HEK293 (cell line): ENCODE data around the gene SPRED2.

ENCODE experiments used
- CTCF ChIA-PET: fragments of 350-600 bp; formaldehyde crosslinking; extraction: SDS; loops from one replicate; lab custom pipeline; 2021; ENCODE audit warnings: antibody characterized with exemption; lab: Yijun Ruan, JAX
- POLR2A ChIA-PET: fragments of 300-600 bp; formaldehyde crosslinking; extraction: SDS; loops from one replicate; lab custom pipeline; 2020; ENCODE audit warnings: antibody characterized with exemption, inconsistent platforms; lab: Yijun Ruan, JAX
- H3K27ac ChIP-seq: fragments of 200-500 bp; sonication (Bioruptor generic); 2 replicates; pipeline ENCODE4 v1.5.1; 2014; ENCODE audit warnings: low read depth, low read length, control low read depth, inconsistent platforms; ENCODE audit errors: extremely low read depth
- H3K36me3 ChIP-seq, 2 experiments: fragments of 200-500 bp in 1 of 2; sonication (Bioruptor generic) in 1 of 2; 1 replicate in 1 of 2; 2 replicates in 1 of 2; pipeline ENCODE4 v1.5.1; 2014 to 2017; ENCODE audit warnings: inconsistent platforms in 2 of 2, low read length in 2 of 2; ENCODE audit not compliant: control insufficient read depth in 2 of 2, insufficient read depth in 1 of 2
- H3K4me1 ChIP-seq: fragments of 200-500 bp; sonication (Bioruptor generic); 2 replicates; pipeline ENCODE4 v1.5.1; 2014; ENCODE audit warnings: mild to moderate bottlenecking, low read length, inconsistent platforms; ENCODE audit not compliant: control insufficient read depth, insufficient read depth
- H3K4me3 ChIP-seq: 2 replicates; pipeline ENCODE4 v1.5.1; 2011; ENCODE audit warnings: low read depth, mild to moderate bottlenecking, control low read depth, low read length, moderate library complexity
- H3K9me3 ChIP-seq: fragments of 200-500 bp; sonication (Bioruptor generic); 2 replicates; pipeline ENCODE4 v1.5.1; 2014; ENCODE audit warnings: low read depth, low read length, inconsistent platforms; ENCODE audit not compliant: control insufficient read depth, insufficient read depth
- KLF7 ChIP-seq: fragments of 450-650 bp; formaldehyde crosslinking; IDR thresholded peaks from 2 replicates; pipeline ENCODE4 v1.5.1; 2016; ENCODE audit warnings: missing biosample characterization, missing genetic modification characterization, borderline replicate concordance
- KLF8 ChIP-seq: fragments of 450-650 bp; formaldehyde crosslinking; IDR thresholded peaks from 2 replicates; pipeline ENCODE4 v1.5.1; 2016; ENCODE audit warnings: missing biosample characterization, missing genetic modification characterization
- OVOL3 ChIP-seq: fragments of 450-650 bp; formaldehyde crosslinking; IDR thresholded peaks from 2 replicates; pipeline ENCODE4 v1.5.1; 2016; ENCODE audit warnings: missing biosample characterization, missing genetic modification characterization
- RBAK ChIP-seq: fragments of 450-650 bp; formaldehyde crosslinking; IDR thresholded peaks from 2 replicates; pipeline ENCODE4 v1.5.1; 2016; ENCODE audit warnings: missing biosample characterization, missing genetic modification characterization
- SALL2 ChIP-seq: fragments of 450-650 bp; formaldehyde crosslinking; IDR thresholded peaks from 2 replicates; pipeline ENCODE4 v1.5.0; 2017; ENCODE audit warnings: missing biosample characterization, mild to moderate bottlenecking, missing genetic modification characterization, borderline replicate concordance
- SP2 ChIP-seq: fragments of 450-650 bp; formaldehyde crosslinking; IDR thresholded peaks from 2 replicates; pipeline ENCODE4 v1.5.1; 2016; ENCODE audit warnings: missing biosample characterization, missing genetic modification characterization
- SP3 ChIP-seq: fragments of 450-650 bp; formaldehyde crosslinking; IDR thresholded peaks from 2 replicates; pipeline ENCODE4 v1.5.1; 2016; ENCODE audit warnings: missing biosample characterization, missing genetic modification characterization
- ZFP3 ChIP-seq: fragments of 450-650 bp; formaldehyde crosslinking; IDR thresholded peaks from 2 replicates; pipeline ENCODE4 v1.5.1; 2016; ENCODE audit warnings: low read depth, missing biosample characterization, missing genetic modification characterization
- ZNF214 ChIP-seq: fragments of 450-650 bp; formaldehyde crosslinking; IDR thresholded peaks from 2 replicates; pipeline ENCODE4 v1.5.1; 2017; ENCODE audit warnings: missing biosample characterization, mild to moderate bottlenecking, missing genetic modification characterization, borderline replicate concordance
- ZNF239 ChIP-seq: fragments of 450-650 bp; formaldehyde crosslinking; IDR thresholded peaks from 2 replicates; pipeline ENCODE4 v1.5.1; 2016; ENCODE audit warnings: missing biosample characterization, missing genetic modification characterization
- ZNF24 ChIP-seq: fragments of 450-650 bp; formaldehyde crosslinking; IDR thresholded peaks from 2 replicates; pipeline ENCODE4 v1.5.1; 2016; ENCODE audit warnings: missing biosample characterization, missing genetic modification characterization
- ZNF311 ChIP-seq: fragments of 450-650 bp; formaldehyde crosslinking; IDR thresholded peaks from 2 replicates; pipeline ENCODE4 v1.5.1; 2017; ENCODE audit warnings: missing biosample characterization, missing genetic modification characterization, borderline replicate concordance
- ZNF473 ChIP-seq: fragments of 450-650 bp; formaldehyde crosslinking; IDR thresholded peaks from 2 replicates; pipeline ENCODE4 v1.5.1; 2017; ENCODE audit warnings: missing biosample characterization, missing genetic modification characterization
- ZNF544 ChIP-seq: fragments of 450-650 bp; formaldehyde crosslinking; IDR thresholded peaks from 2 replicates; pipeline ENCODE4 v1.5.0; 2017; ENCODE audit warnings: missing biosample characterization, missing genetic modification characterization
- ZNF677 ChIP-seq: fragments of 450-650 bp; IDR thresholded peaks from 2 replicates; pipeline ENCODE4 v1.5.0; 2018; ENCODE audit warnings: missing biosample characterization, mild to moderate bottlenecking, missing genetic modification characterization, moderate library complexity
- ZNF792 ChIP-seq: fragments of 450-650 bp; formaldehyde crosslinking; IDR thresholded peaks from 2 replicates; pipeline ENCODE4 v1.5.1; 2016; ENCODE audit warnings: missing biosample characterization, missing genetic modification characterization
- TF ChIP-seq, protein P1 (sequence below): fragments of 450-650 bp; formaldehyde crosslinking; IDR thresholded peaks from 2 replicates; pipeline ENCODE4 v1.5.1; 2016; ENCODE audit warnings: missing biosample characterization, missing genetic modification characterization
- TF ChIP-seq, protein P2 (sequence below): fragments of 450-650 bp; formaldehyde crosslinking; IDR thresholded peaks from 2 replicates; pipeline ENCODE4 v1.5.1; 2017; ENCODE audit warnings: missing biosample characterization, missing genetic modification characterization
- TF ChIP-seq, protein P3 (sequence below): IDR thresholded peaks from 2 replicates; pipeline ENCODE4 v1.6.1; 2011; ENCODE audit warnings: mild to moderate bottlenecking, low read depth, low read length, borderline replicate concordance
- TF ChIP-seq, protein P4 (sequence below): fragments of 450-650 bp; formaldehyde crosslinking; IDR thresholded peaks from 2 replicates; pipeline ENCODE4 v1.5.1; 2016; ENCODE audit warnings: missing biosample characterization, missing genetic modification characterization
- TF ChIP-seq, protein P5 (sequence below): fragments of 450-650 bp; IDR thresholded peaks from 2 replicates; pipeline ENCODE4 v1.5.1; 2018; ENCODE audit warnings: missing biosample characterization, missing genetic modification characterization

SPRED2 gene

DNA sequence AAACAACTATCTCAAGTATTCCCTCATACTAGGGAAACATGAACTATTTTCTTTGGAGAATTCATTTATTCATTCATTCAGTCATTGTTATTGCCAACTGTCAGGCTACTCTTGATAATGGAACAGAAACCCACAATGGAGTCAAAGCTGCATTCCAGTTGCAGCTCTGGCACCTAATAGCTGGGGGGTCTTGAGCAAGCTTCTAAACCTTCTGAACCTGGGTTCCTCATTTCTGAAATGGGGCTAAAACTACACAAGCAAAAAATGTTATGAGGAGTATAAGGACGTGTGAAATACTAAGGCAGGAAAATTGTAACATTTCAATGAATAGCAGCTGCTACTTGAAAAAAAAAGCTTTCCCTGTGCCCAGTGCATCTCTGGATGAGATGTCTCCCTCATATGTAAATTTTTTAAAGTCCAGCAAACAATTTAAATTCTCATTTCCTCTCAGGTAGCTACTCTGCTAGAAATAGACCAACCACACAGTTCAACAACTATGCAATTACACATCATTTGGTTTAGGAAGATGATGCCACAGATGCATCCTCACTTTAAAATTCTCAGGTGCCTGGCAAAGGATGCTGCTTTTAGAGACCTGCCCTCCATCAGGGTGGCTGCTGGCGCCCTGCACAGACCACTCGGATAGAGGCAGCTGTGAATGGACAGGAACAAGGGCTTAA lies 38.5 kb downstream of the SPRED2 start:
- no peaks in the 10 kb centered on the region for H3K9me3 ChIP-seq
- peaks cover 22% of the 10 kb centered on the region for H3K4me1 ChIP-seq
- no peak overlapping the region for H3K4me3 ChIP-seq
- TF ChIP-seq, protein P1, sequence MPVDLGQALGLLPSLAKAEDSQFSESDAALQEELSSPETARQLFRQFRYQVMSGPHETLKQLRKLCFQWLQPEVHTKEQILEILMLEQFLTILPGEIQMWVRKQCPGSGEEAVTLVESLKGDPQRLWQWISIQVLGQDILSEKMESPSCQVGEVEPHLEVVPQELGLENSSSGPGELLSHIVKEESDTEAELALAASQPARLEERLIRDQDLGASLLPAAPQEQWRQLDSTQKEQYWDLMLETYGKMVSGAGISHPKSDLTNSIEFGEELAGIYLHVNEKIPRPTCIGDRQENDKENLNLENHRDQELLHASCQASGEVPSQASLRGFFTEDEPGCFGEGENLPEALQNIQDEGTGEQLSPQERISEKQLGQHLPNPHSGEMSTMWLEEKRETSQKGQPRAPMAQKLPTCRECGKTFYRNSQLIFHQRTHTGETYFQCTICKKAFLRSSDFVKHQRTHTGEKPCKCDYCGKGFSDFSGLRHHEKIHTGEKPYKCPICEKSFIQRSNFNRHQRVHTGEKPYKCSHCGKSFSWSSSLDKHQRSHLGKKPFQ (tag by site-specific recombination), result 0 out of 2 replicates have a peak, but pooled peaks have one; percentile 4
- TF ChIP-seq ZFP3, result no peak
- H3K27ac ChIP-seq, result no peak overlapping the region
- POLR2A ChIA-PET, result no interaction called here
- no peaks in the 10 kb centered on the region for H3K36me3 ChIP-seq
- CTCF ChIA-PET, result no interaction called here

DNA sequence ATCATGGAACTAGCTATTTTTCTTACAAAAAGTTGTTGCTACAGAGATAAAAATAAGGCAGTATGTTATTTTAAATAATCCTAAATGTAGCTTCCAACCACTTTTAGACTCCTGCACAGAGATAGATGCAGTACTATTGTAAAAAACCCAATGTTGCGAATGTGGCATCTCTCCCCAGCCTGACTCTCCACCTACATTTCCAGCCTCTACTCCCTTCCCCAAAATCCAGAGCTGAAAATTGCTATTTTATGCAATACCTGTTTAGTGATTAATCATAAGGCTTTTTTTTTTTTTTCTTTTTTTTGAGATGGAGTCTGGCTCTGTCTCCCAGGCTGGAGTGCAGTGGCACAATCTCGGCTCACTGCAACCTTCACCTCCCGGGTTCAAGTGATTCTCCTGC lies 39.4 kb downstream of the SPRED2 start:
- H3K36me3 ChIP-seq, result no peaks in the 10 kb centered on the region
- H3K9me3 ChIP-seq, result no peaks in the 10 kb centered on the region
- no peak for TF ChIP-seq ZNF473 (tag by site-specific recombination)
- no peak for TF ChIP-seq KLF7 (tag by site-specific recombination)
- TF ChIP-seq, protein P2, sequence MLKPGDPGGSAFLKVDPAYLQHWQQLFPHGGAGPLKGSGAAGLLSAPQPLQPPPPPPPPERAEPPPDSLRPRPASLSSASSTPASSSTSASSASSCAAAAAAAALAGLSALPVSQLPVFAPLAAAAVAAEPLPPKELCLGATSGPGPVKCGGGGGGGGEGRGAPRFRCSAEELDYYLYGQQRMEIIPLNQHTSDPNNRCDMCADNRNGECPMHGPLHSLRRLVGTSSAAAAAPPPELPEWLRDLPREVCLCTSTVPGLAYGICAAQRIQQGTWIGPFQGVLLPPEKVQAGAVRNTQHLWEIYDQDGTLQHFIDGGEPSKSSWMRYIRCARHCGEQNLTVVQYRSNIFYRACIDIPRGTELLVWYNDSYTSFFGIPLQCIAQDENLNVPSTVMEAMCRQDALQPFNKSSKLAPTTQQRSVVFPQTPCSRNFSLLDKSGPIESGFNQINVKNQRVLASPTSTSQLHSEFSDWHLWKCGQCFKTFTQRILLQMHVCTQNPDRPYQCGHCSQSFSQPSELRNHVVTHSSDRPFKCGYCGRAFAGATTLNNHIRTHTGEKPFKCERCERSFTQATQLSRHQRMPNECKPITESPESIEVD (tag by site-specific recombination), result no peak
- no peak for TF ChIP-seq ZNF677 (tag by site-specific recombination)
- no peak for TF ChIP-seq ZNF792 (tag by site-specific recombination)
- TF ChIP-seq, protein P3, sequence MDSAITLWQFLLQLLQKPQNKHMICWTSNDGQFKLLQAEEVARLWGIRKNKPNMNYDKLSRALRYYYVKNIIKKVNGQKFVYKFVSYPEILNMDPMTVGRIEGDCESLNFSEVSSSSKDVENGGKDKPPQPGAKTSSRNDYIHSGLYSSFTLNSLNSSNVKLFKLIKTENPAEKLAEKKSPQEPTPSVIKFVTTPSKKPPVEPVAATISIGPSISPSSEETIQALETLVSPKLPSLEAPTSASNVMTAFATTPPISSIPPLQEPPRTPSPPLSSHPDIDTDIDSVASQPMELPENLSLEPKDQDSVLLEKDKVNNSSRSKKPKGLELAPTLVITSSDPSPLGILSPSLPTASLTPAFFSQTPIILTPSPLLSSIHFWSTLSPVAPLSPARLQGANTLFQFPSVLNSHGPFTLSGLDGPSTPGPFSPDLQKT, result no peak
- TF ChIP-seq SP2 (tag by site-specific recombination), result no peak
- TF ChIP-seq RBAK, result no peak
- no peak for TF ChIP-seq ZNF214
- no peak for TF ChIP-seq SALL2 (tag by site-specific recombination)
- no peak for TF ChIP-seq KLF8
- TF ChIP-seq ZNF239 (tag by site-specific recombination), result no peak
- no peak for TF ChIP-seq ZNF24 (tag by site-specific recombination)
- TF ChIP-seq SP3, result no peak
- TF ChIP-seq, protein P4, sequence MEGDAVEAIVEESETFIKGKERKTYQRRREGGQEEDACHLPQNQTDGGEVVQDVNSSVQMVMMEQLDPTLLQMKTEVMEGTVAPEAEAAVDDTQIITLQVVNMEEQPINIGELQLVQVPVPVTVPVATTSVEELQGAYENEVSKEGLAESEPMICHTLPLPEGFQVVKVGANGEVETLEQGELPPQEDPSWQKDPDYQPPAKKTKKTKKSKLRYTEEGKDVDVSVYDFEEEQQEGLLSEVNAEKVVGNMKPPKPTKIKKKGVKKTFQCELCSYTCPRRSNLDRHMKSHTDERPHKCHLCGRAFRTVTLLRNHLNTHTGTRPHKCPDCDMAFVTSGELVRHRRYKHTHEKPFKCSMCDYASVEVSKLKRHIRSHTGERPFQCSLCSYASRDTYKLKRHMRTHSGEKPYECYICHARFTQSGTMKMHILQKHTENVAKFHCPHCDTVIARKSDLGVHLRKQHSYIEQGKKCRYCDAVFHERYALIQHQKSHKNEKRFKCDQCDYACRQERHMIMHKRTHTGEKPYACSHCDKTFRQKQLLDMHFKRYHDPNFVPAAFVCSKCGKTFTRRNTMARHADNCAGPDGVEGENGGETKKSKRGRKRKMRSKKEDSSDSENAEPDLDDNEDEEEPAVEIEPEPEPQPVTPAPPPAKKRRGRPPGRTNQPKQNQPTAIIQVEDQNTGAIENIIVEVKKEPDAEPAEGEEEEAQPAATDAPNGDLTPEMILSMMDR (tag by site-specific recombination), result no peak
- TF ChIP-seq ZNF544, result no peak
- no peak for TF ChIP-seq OVOL3 (tag by site-specific recombination)
- TF ChIP-seq ZNF311, result no peak
- TF ChIP-seq, protein P5, sequence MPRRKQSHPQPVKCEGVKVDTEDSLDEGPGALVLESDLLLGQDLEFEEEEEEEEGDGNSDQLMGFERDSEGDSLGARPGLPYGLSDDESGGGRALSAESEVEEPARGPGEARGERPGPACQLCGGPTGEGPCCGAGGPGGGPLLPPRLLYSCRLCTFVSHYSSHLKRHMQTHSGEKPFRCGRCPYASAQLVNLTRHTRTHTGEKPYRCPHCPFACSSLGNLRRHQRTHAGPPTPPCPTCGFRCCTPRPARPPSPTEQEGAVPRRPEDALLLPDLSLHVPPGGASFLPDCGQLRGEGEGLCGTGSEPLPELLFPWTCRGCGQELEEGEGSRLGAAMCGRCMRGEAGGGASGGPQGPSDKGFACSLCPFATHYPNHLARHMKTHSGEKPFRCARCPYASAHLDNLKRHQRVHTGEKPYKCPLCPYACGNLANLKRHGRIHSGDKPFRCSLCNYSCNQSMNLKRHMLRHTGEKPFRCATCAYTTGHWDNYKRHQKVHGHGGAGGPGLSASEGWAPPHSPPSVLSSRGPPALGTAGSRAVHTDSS (tag by site-specific recombination), result no peak
- POLR2A ChIA-PET, result interaction anchor here (0.6 kb wide), 1 partner anchor 30 kb away, joined by 3 read pairs; no protein-coding TSS in a partner anchor
- CTCF ChIA-PET, result interaction anchor here (0.6 kb wide), 1 partner anchor 9 kb away, joined by 4 read pairs; no protein-coding TSS in a partner anchor
- peaks cover 22% of the 10 kb centered on the region for H3K4me1 ChIP-seq
- no peak overlapping the region for H3K4me3 ChIP-seq
- H3K27ac ChIP-seq, result no peak overlapping the region
